K562 (cell line): ENCODE measurements around the gene CLEC10A. TPM values are rescaled to one million over a fixed set of nuclear protein-coding genes. Genes with fewer than 3 reads are reported as not detected.

Source experiments
- ATAC-seq: fragments of 200-7000 bp; cut with Tn5 transposase; 3 replicates; pipeline ENCODE4 v1.9.1; 2020; ENCODE audit warnings: moderate library complexity
- BruUV-seq: library from RNA; stranded (reverse); fragments of 400-500 nt; replicated peaks from 2 replicates; lab custom pipeline; 2021; lab: Mats Ljungman, UMichigan
- CTCF ChIA-PET: fragments of 300-600 bp; formaldehyde crosslinking; extraction: SDS; loops from one replicate; lab custom pipeline; 2021; ENCODE audit warnings: low intra/inter-chr PET ratio; lab: Yijun Ruan, JAX
- POLR2A ChIA-PET: fragments of 300-600, 350-650 bp; sonication (Branson Sonifier 250); formaldehyde crosslinking; extraction: SDS; loops from one replicate; lab custom pipeline; 2021; ENCODE audit warnings: antibody characterized with exemption, inconsistent platforms; lab: Yijun Ruan, JAX
- DNase-seq, 4 experiments: peaks; one replicate each; pipeline versions ENCODE4 v3.0.0 to v3.0.0-alpha.2; 2011 to 2018; ENCODE audit warnings: low spot score in 3 of 4, mixed read lengths in 3 of 4; ENCODE audit errors: extremely low read depth in 1 of 4
- FAIRE-seq: peaks from 2 replicates; lab custom pipeline; 2011; peaks lifted over from hg19 to GRCh38; lab: Jason Lieb, UNC
- H2AFZ ChIP-seq: 2 replicates; pipeline ENCODE4 v1.6.0; 2011; ENCODE audit warnings: low read depth, low read length, control low read depth, inconsistent platforms
- H3K27ac ChIP-seq: fragments of 200-600 bp; 3 replicates; pipeline ENCODE4 v1.8.0; 2011; ENCODE audit warnings: low read depth, mild to moderate bottlenecking, control low read depth, inconsistent platforms, low read length, moderate library complexity, mixed read lengths; ENCODE audit errors: extremely low read depth
- H3K27me3 ChIP-seq, 2 experiments: fragments of 300-600 bp in 1 of 2; 2 replicates in 1 of 2; 3 replicates in 1 of 2; pipeline versions ENCODE4 v1.6.0 to v1.8.0; 2011; ENCODE audit warnings: inconsistent platforms in 2 of 2, low read length in 2 of 2, mild to moderate bottlenecking in 1 of 2, mixed read lengths in 1 of 2, moderate library complexity in 1 of 2; ENCODE audit not compliant: control insufficient read depth in 2 of 2, insufficient read depth in 2 of 2
- H3K36me3 ChIP-seq: fragments of 300-600 bp; 3 replicates; pipeline ENCODE4 v1.8.0; 2011; ENCODE audit warnings: mild to moderate bottlenecking, low read length, inconsistent platforms; ENCODE audit not compliant: control insufficient read depth, insufficient read depth
- H3K4me1 ChIP-seq, 2 experiments: fragments of 200-600 bp in 1 of 2; replicated peaks in 1 of 2; 2 replicates in 1 of 2; 3 replicates in 1 of 2; pipeline versions ENCODE4 v1.5.1 to v1.8.0; 2011; ENCODE audit warnings: inconsistent platforms in 2 of 2, low read length in 2 of 2, mild to moderate bottlenecking in 1 of 2, mixed read lengths in 1 of 2, moderate library complexity in 1 of 2; ENCODE audit not compliant: control insufficient read depth in 2 of 2, insufficient read depth in 2 of 2
- H3K4me2 ChIP-seq: 2 replicates; pipeline ENCODE4 v1.6.1; 2011; ENCODE audit warnings: low read length, control low read depth, inconsistent platforms, mixed read lengths; ENCODE audit not compliant: insufficient read depth
- H3K4me3 ChIP-seq: fragments of 200-600 bp; sonication (generic), shearing (Covaris generic); 2 replicates; pipeline ENCODE4 v1.5.1; 2016; ENCODE audit warnings: control low read depth, inconsistent platforms
- H3K79me2 ChIP-seq: fragments of 200-600 bp; 3 replicates; pipeline ENCODE4 v1.8.0; 2011; ENCODE audit warnings: low read length, inconsistent platforms; ENCODE audit not compliant: control insufficient read depth, insufficient read depth
- H3K9ac ChIP-seq, 2 experiments: 2 replicates each; pipeline versions ENCODE4 v1.6.0 to v1.6.1; 2011; ENCODE audit warnings: low read depth in 2 of 2, low read length in 2 of 2, control low read depth in 1 of 2, inconsistent platforms in 1 of 2, mild to moderate bottlenecking in 1 of 2, mixed read lengths in 1 of 2; ENCODE audit not compliant: insufficient read depth in 1 of 2
- H3K9me1 ChIP-seq: one replicate; pipeline ENCODE4 v1.6.0; 2011; ENCODE audit warnings: inconsistent platforms, mild to moderate bottlenecking, low read length, moderate library complexity; ENCODE audit not compliant: control insufficient read depth, insufficient read depth
- H3K9me3 ChIP-seq: replicated peaks from 2 replicates; pipeline ENCODE4 v1.5.1; 2011; ENCODE audit warnings: low read depth, low read length, inconsistent platforms; ENCODE audit not compliant: control insufficient read depth, insufficient read depth
- H4K20me1 ChIP-seq: replicated peaks from 2 replicates; pipeline ENCODE4 v1.6.1; 2011; ENCODE audit warnings: low read length, inconsistent platforms, mixed read lengths; ENCODE audit not compliant: control insufficient read depth, insufficient read depth
- WGBS: fragments of 100-300 bp; shearing (Covaris generic); methylation state at CpG from one replicate; pipeline ENCODE4 v1.1.6; 2016; ENCODE audit warnings: low coverage, mixed read lengths; ENCODE audit not compliant: insufficient coverage; ENCODE audit errors: missing lambda C conversion rate; 5-methylcytosine and 5-hydroxymethylcytosine counted together
- in situ Hi-C: fragments of 300-500 bp; cut with MboI; formaldehyde crosslinking; loops from 4 replicates; pipeline ENCODE4 v1.15.0; 2018; ENCODE audit warnings: inconsistent platforms, mixed read lengths
- intact Hi-C: fragments of 100-400 bp; cut with micrococcal nuclease; formaldehyde crosslinking; loops from 2 replicates; pipeline ENCODE4 v1.14.2; 2022
- polyA plus RNA-seq, 8 experiments: library from polyadenylated mRNA; depleted of rRNA in 4 of 8; stranded (reverse) in 5 of 8; unstranded in 3 of 8; fragments of >200 nt; fragmentation: Nextera tagmentation in 2 of 8; fragmentation: Illumina TruSeq in 1 of 8; extraction: Ambion mirVana in 2 of 8; extraction: Trizol in 1 of 8; gene quantifications; 2 replicates each; pipeline versions ENCODE4 v1.2.1 to v1.2.3, GENCODE V29; 2011 to 2014; ENCODE audit warnings: inconsistent platforms in 1 of 8, missing spikeins in 1 of 8
- total RNA-seq, 7 experiments: library from RNA; depleted of rRNA in 6 of 7; stranded (reverse); fragments of >200 nt in 6 of 7; fragmentation: Illumina TruSeq in 2 of 7; extraction: Trizol in 2 of 7; gene quantifications; 2 replicates each; pipeline versions ENCODE4 v1.2.1 to v1.2.3, GENCODE V29; 2011 to 2021; ENCODE audit warnings: low replicate concordance in 1 of 7
- TF ChIP-seq, protein P1 (sequence below), 2 experiments: fragments of 450-650 bp; formaldehyde crosslinking in 1 of 2; IDR thresholded peaks; 2 replicates each; pipeline versions ENCODE4 v1.4.0 to v1.6.1; 2014 to 2020; ENCODE audit warnings: mild to moderate bottlenecking in 2 of 2, borderline replicate concordance in 1 of 2, low read depth in 1 of 2
- TF ChIP-seq, protein P2 (sequence below): sonication (generic); formaldehyde crosslinking; IDR thresholded peaks from 2 replicates; pipeline ENCODE4 v1.8.0; 2023; ENCODE audit warnings: missing genetic modification reagents, mild to moderate bottlenecking, borderline replicate concordance

The CLEC10A gene
- total and polyA plus RNA-seq, 9 of the 15 experiments (the other 6 are each of a cell fraction or from before 2014, with no cell fraction given) = 0.04 to 0.11 (median 0.05) TPM; not detected in 6

DNA sequence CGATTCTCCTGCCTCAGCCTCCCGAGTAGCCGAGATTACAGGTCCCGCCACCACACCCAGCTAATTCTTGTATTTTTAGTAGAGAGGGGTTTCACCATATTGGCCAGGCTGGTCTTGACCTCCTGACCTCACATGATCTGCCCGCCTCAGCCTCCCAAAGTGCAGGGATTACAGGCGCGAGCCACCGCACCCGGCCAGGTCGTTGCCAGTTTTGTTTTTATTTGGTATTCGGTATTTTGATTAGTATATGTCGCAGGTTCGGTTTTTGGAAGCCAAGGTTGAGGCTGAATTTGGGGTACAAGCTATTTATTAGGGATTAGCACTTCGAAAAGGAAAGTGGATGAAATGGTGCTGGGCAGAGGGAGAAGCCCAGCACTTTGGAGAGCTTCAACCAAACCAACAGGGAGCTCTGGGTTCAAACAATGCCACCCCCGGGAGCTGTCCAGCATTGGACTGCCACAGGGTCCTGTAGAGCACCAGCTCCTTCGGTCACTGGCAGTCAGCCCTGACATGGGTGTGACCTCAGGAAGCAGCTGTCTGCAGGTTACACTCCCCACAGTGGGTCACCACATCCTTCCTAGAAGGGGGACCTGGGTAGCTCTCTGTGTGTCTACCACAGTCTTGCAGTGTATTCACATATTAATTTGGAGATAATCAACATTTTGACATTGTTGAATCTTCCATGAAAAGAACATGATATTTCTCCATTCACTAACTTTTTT is 1.5 kb upstream of the CLEC10A start:
- TF ChIP-seq, protein P1, sequence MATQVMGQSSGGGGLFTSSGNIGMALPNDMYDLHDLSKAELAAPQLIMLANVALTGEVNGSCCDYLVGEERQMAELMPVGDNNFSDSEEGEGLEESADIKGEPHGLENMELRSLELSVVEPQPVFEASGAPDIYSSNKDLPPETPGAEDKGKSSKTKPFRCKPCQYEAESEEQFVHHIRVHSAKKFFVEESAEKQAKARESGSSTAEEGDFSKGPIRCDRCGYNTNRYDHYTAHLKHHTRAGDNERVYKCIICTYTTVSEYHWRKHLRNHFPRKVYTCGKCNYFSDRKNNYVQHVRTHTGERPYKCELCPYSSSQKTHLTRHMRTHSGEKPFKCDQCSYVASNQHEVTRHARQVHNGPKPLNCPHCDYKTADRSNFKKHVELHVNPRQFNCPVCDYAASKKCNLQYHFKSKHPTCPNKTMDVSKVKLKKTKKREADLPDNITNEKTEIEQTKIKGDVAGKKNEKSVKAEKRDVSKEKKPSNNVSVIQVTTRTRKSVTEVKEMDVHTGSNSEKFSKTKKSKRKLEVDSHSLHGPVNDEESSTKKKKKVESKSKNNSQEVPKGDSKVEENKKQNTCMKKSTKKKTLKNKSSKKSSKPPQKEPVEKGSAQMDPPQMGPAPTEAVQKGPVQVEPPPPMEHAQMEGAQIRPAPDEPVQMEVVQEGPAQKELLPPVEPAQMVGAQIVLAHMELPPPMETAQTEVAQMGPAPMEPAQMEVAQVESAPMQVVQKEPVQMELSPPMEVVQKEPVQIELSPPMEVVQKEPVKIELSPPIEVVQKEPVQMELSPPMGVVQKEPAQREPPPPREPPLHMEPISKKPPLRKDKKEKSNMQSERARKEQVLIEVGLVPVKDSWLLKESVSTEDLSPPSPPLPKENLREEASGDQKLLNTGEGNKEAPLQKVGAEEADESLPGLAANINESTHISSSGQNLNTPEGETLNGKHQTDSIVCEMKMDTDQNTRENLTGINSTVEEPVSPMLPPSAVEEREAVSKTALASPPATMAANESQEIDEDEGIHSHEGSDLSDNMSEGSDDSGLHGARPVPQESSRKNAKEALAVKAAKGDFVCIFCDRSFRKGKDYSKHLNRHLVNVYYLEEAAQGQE (IDR thresholded peaks at IDR 0.05; ENCODE audit: borderline replicate concordance) = peak; percentile 58
- TF ChIP-seq, protein P1 (CRISPR knock-in tag; IDR thresholded peaks at IDR 0.05; ENCODE audit: low read depth) = no peak
- TF ChIP-seq, protein P2, sequence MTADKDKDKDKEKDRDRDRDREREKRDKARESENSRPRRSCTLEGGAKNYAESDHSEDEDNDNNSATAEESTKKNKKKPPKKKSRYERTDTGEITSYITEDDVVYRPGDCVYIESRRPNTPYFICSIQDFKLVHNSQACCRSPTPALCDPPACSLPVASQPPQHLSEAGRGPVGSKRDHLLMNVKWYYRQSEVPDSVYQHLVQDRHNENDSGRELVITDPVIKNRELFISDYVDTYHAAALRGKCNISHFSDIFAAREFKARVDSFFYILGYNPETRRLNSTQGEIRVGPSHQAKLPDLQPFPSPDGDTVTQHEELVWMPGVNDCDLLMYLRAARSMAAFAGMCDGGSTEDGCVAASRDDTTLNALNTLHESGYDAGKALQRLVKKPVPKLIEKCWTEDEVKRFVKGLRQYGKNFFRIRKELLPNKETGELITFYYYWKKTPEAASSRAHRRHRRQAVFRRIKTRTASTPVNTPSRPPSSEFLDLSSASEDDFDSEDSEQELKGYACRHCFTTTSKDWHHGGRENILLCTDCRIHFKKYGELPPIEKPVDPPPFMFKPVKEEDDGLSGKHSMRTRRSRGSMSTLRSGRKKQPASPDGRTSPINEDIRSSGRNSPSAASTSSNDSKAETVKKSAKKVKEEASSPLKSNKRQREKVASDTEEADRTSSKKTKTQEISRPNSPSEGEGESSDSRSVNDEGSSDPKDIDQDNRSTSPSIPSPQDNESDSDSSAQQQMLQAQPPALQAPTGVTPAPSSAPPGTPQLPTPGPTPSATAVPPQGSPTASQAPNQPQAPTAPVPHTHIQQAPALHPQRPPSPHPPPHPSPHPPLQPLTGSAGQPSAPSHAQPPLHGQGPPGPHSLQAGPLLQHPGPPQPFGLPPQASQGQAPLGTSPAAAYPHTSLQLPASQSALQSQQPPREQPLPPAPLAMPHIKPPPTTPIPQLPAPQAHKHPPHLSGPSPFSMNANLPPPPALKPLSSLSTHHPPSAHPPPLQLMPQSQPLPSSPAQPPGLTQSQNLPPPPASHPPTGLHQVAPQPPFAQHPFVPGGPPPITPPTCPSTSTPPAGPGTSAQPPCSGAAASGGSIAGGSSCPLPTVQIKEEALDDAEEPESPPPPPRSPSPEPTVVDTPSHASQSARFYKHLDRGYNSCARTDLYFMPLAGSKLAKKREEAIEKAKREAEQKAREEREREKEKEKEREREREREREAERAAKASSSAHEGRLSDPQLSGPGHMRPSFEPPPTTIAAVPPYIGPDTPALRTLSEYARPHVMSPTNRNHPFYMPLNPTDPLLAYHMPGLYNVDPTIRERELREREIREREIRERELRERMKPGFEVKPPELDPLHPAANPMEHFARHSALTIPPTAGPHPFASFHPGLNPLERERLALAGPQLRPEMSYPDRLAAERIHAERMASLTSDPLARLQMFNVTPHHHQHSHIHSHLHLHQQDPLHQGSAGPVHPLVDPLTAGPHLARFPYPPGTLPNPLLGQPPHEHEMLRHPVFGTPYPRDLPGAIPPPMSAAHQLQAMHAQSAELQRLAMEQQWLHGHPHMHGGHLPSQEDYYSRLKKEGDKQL (CRISPR knock-in tag) = no peak
- no TSS peak for BruUV-seq
- Histone ChIP-seq H3K27ac (no peak overlapping the region), H3K4me2 (no peak overlapping the region), H3K4me3 (no peak overlapping the region), H4K20me1 (no peaks in the 10 kb centered on the region), H3K27me3 (peaks cover 5 to 25% of the 10 kb centered on the region in 2 experiments; a peak in 3 of 5 replicates), H3K36me3 (no peaks in the 10 kb centered on the region), H3K9me3 (no peaks in the 10 kb centered on the region), H3K9ac (no peak overlapping the region), H2AFZ (no peak overlapping the region), H3K79me2 (no peaks in the 10 kb centered on the region), H3K4me1 (no peaks in the 10 kb centered on the region; a peak in 1 of 5 replicates), H3K9me1 (no peaks in the 10 kb centered on the region)
- DNase-seq (no peak), FAIRE-seq (no peak), ATAC-seq (no peak)
- intact Hi-C loops (no loop called here), in situ Hi-C loops (no loop called here)
- CTCF ChIA-PET = no interaction called here
- POLR2A ChIA-PET = interaction anchor here (0.6 kb wide), 1 partner anchor 113 kb away, joined by 3 read pairs; no protein-coding TSS in a partner anchor
- WGBS = 12% methylated on average over 15 of the region's 16 CpGs
